OCI-LY7 (cell line): Measurements from ENCODE around the gene COL15A1.

Experiments
- EZH2phosphoT487 ChIP-seq: fragments of 200-600 bp; sonication (generic); IDR thresholded peaks from 2 replicates; pipeline ENCODE4 v1.6.1; 2018; ENCODE audit warnings: low read depth, borderline replicate concordance, mild to moderate bottlenecking, mixed run types, antibody characterized with exemption, low read length, moderate library complexity, mixed read lengths
- TF ChIP-seq, protein P1 (sequence below): fragments of 200-600 bp; sonication (generic); conservative IDR thresholded peaks from 2 replicates; pipeline ENCODE4 v1.5.1; 2014; ENCODE audit warnings: mild to moderate bottlenecking, antibody characterized with exemption, low read length, moderate library complexity, mixed read lengths

DNA sequence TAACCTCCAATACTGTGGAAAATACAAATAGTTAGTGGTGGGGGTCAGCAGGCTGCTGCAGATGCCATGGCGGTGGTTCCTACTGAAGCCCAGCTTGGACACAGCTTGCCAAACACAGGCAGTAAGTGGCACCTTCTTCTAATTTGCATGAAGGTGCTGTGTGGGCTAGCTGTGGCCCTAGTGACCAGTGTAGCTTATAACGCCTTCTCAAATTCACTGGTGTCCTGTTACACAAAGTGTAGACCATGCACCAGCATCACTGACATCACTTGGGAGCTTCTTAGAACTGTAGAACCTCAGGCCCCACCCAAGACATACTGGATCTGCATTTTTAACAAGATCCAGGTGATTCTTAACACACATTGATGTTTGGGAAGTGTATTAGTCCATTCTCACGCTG, 102.4 kb downstream of the COL15A1 start:
- TF ChIP-seq, protein P1, sequence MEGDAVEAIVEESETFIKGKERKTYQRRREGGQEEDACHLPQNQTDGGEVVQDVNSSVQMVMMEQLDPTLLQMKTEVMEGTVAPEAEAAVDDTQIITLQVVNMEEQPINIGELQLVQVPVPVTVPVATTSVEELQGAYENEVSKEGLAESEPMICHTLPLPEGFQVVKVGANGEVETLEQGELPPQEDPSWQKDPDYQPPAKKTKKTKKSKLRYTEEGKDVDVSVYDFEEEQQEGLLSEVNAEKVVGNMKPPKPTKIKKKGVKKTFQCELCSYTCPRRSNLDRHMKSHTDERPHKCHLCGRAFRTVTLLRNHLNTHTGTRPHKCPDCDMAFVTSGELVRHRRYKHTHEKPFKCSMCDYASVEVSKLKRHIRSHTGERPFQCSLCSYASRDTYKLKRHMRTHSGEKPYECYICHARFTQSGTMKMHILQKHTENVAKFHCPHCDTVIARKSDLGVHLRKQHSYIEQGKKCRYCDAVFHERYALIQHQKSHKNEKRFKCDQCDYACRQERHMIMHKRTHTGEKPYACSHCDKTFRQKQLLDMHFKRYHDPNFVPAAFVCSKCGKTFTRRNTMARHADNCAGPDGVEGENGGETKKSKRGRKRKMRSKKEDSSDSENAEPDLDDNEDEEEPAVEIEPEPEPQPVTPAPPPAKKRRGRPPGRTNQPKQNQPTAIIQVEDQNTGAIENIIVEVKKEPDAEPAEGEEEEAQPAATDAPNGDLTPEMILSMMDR, result no peak
- TF ChIP-seq EZH2phosphoT487, result no peak
